Activated naive CD4-positive, alpha-beta T cell treated with Interleukin-2 at 50 U/mL for 16 hours (primary cell): ENCODE results near the gene KLK6.
"Not testable (repeated sequence)": the region's sequence is repeated elsewhere in the genome, so short reads cannot be mapped to it uniquely, and the experiment has no call there.

ENCODE experiments used
- DNase-seq: peaks from one replicate; pipeline ENCODE4 v3.0.0-alpha.2; 2020

KLK6 gene

GRCh38 chr19:50984416-50984815 lies 15.0 kb upstream of the KLK6 start:
- DNase-seq: not testable (repeated sequence)

- DNase-seq: no peak
Observed at GRCh38 chr19:50983625-50984292, 14.4 kb upstream of the KLK6 start, which contains the start of gene KLK7. Gene KLK7 (minus strand): TSS chr19:50983917. CDS start chr19:50982399, 1,518 bp downstream.

- DNase-seq: no peak
Observed at GRCh38 chr19:50982186-50982585, 12.8 kb upstream of the KLK6 start.

GRCh38 chr19:50981587-50982146 lies 12.3 kb upstream of the KLK6 start:
- DNase-seq: no peak

GRCh38 chr19:50980208-50980607 lies 10.8 kb upstream of the KLK6 start:
- no peak for DNase-seq

GRCh38 chr19:50979758-50980157 lies 10.4 kb upstream of the KLK6 start:
- no peak for DNase-seq

GRCh38 chr19:50978772-50979390 lies 9.5 kb upstream of the KLK6 start:
- DNase-seq: no peak

GRCh38 chr19:50977626-50978025 lies 8.2 kb upstream of the KLK6 start:
- no peak for DNase-seq

GRCh38 chr19:50975766-50976165 lies 6.4 kb upstream of the KLK6 start:
- no peak for DNase-seq

GRCh38 chr19:50974702-50975556 lies 5.5 kb upstream of the KLK6 start:
- DNase-seq: no peak

GRCh38 chr19:50972795-50973376 lies 3.5 kb upstream of the KLK6 start:
- DNase-seq: no peak

- DNase-seq: not testable (repeated sequence)
Observed at GRCh38 chr19:50969810-50970209, 419 bp upstream of the KLK6 start.

- no peak for DNase-seq
Observed at GRCh38 chr19:50968716-50969412, 527 bp downstream of the KLK6 start.

- no peak for DNase-seq
Observed at GRCh38 chr19:50967929-50968715, 1.3 kb downstream of the KLK6 start.

GRCh38 chr19:50964266-50964665 lies 5.1 kb downstream of the KLK6 start:
- no peak for DNase-seq

- no peak for DNase-seq
Observed at GRCh38 chr19:50963381-50963780, 6.0 kb downstream of the KLK6 start.

GRCh38 chr19:50962245-50962644 lies 7.1 kb downstream of the KLK6 start:
- no peak for DNase-seq

- DNase-seq: no peak
Observed at GRCh38 chr19:50959731-50960500, 9.5 kb downstream of the KLK6 start.

- no peak for DNase-seq
Observed at GRCh38 chr19:50957587-50957986, 11.8 kb downstream of the KLK6 start.

- no peak for DNase-seq
Observed at GRCh38 chr19:50952910-50953309, 16.5 kb downstream of the KLK6 start, which contains the start of gene KLK5. Gene KLK5 (minus strand): TSS chr19:50953038. CDS start chr19:50952657, 381 bp downstream.

GRCh38 chr19:50949861-50950260 lies 19.5 kb downstream of the KLK6 start:
- no peak for DNase-seq
